Activated T-cell treated with anti-CD3 and anti-CD28 coated beads for 4 hours (primary cell): ENCODE results near the gene MX2.
"Not testable (repeated sequence)": the region's sequence is repeated elsewhere in the genome, so short reads cannot be mapped to it uniquely, and the experiment has no call there.

Experiments
- DNase-seq: peaks from one replicate; pipeline ENCODE4 v3.0.0-alpha.2; 2020

MX2 gene

DNA sequence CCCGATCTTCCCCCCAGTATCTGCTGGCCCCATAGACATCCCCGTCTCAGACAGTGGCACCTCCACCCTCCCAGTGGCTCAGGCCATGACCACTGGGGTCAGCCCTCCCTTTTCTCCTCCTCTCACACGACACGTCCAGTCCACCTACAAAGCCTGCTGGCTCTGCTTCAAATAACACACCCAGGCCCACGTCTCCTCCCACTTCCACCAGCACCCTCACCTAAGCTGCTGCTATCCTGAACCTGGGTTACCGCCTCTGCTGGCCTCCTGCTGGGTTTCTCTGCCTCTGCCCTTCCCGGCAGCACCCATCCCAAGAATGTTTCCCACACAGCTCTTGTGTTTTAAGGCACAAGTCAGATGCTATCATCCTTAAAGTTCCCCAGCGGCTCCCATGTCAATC lies 26.0 kb downstream of the MX2 start:
- DNase-seq = no peak

GRCh38 chr21:41388259-41388658 lies 26.4 kb downstream of the MX2 start:
- no peak for DNase-seq

GRCh38 chr21:41390043-41390639 lies 28.3 kb downstream of the MX2 start:
- DNase-seq = no peak

GRCh38 chr21:41393876-41394465 lies 32.1 kb downstream of the MX2 start:
- no peak for DNase-seq

DNA sequence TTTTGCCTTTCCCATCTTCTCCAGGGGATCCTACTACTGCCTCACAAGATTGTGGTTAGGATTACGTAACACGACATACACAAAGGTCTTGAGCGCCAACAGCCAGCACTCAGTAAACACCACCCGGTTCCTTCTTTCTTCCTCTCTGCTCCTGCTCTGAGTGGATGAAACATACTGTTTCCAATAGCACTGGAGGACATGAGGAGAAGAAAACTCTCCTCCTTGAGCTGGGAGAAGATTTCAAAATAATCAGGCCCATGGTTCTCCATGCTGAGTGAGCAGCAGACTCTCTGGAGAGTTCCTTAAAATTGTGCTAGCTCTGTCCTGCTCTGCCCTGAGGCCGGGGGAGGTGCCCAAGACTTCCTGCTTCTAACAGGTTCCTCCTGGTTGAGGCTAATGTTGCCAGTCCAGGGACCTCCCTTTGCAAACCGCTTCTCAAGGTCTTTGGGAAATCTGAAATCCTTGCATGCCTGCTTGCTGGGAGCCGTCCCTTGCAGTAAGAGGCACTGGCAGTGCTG lies 34.8 kb downstream of the MX2 start:
- DNase-seq = no peak

- DNase-seq = no peak
These were observed 35.7 kb downstream of the MX2 start for GRCh38 chr21:41397471-41397891.

DNA sequence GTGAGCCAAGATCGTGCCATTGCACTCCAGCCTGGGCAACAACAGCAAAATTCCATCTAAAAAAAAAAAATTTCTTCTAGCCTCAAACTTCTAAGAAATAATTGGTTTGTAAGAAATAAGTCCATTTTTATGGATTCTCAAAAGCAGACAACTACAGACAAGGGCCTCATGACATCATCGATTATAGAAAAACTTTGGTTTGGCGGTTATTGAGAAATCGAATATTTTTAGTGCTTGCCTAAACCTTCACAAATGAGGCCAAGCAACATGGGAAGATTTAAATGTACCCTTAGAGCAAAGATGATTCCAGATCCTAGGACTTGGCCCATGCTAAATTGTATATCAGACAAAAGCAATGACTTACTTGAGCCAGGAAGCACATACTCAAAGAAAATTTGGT lies 36.4 kb downstream of the MX2 start:
- no peak for DNase-seq

DNA sequence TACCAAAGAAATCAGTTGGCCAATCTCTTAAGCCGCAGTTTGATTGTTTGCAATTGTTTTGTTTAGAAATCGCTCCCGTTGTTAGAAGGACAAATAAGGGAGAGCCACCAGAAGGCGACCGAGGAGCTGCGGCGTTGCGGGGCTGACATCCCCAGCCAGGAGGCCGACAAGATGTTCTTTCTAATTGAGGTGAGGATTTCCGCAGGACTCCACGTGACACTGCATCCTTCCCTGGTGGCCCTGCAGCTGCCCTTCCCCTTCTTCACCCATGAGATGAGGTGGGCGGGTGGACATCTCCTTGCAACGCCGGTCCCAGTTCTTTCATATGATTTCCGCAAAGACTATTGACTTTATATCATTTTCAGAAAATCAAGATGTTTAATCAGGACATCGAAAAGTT lies 37.0 kb downstream of the MX2 start:
- no peak for DNase-seq

DNA sequence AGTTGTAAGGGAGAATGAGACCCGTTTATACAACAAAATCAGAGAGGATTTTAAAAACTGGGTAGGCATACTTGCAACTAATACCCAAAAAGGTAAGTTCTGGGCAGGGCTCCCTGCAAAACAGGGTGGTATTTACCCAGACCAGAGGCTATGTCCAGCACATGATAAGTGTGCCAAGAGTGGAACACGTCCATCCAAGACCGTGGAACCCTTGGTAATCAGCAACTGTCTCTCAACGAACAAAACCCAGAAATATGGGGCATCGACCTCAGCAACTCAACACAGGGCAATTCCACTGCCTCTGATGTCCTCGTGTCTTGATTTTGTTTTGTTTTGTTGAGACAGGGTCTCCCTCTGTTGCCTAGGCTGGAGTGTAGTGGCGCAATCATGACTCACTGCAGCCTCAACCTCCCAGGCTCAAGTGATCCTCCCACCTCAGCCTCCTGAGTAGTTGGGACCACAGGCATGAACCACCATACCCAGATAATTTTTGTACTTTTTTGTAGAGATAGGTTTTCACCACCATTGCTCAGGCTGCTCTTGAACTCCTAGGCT lies 37.5 kb downstream of the MX2 start:
- DNase-seq = no peak

GRCh38 chr21:41402231-41402630 lies 40.4 kb downstream of the MX2 start:
- DNase-seq = no peak

DNA sequence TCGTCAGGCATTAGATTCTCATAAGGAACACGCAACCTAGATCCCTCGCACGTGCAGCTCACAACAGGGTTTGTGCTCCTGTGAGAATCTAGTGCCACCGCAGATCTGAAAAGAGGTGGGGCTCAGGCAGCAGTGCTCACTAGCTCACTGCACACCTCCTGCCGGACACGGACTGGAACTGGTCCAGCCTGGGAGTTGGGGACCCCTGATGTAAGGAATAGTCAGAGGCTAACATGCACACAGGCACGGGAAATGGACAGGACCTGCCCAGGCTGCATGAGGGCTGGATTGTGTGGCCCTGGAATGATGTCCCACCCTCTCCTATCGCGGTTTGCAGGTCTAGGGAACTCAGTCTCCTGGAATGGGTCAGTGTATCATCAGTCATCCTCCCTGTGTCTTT lies 41.0 kb downstream of the MX2 start:
- DNase-seq = no peak

GRCh38 chr21:41403331-41403730 lies 41.5 kb downstream of the MX2 start:
- no peak for DNase-seq

DNA sequence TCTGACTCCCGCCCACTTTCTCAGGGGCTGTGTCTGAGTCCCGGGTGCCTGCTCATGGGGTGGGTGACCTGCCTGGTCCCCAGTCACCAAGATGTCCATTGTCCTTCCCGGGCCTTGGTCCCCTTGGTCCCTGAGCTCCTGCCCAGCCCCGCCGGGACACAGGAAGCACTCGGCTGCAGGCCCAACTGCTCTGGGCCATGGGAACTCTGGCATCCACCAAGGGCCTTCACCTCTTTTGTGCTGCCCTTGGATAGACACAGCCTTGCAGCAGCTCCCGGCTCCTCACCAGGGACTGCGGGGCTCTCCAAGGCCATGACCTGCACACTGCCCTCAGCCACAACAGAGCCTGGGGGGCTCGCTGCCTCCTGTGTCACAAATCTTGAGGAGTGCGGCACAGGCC lies 42.1 kb downstream of the MX2 start:
- DNase-seq = no peak

- DNase-seq = no peak
These were observed 43.5 kb downstream of the MX2 start for GRCh38 chr21:41405321-41405720.

DNA sequence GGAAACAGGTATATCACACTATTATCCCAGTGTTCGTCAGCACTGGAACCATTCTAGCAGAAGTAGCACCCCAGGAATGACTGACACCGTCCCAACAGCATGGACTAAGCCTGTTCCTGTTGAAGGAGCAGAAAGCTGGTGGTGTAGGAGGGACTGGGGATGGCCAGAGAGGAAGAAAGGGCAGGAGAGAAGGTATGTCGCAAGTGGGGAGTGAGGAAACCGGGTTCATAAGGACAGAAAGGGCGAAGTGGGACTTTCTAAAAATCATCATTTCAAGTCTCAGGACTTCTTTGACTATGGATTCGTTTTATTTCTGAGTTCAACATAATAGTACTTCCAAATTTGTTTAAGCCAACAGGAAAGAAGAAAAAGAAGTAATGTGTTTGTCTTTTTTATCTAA lies 44.5 kb downstream of the MX2 start:
- DNase-seq = no peak

GRCh38 chr21:41407541-41408460 lies 46.0 kb downstream of the MX2 start:
- DNase-seq = no peak

DNA sequence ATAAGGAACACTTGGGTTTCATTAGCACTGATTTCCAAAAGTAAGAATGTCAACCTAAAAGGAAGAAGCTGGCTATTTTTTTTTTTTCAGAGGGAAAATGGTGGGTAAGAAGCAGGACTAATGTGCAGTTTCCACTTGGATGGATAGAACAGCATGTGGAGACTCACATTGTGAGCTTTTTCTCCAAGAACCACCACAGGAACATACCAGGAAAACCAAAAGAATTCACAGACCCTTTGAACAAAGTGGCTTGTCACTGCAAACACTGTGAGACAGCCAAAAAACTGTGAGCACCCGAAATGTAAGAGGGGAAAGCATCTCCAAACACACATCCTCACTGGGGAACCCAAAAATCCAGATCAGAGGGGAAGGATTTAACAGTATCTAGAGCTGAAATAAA lies 48.5 kb downstream of the MX2 start:
- DNase-seq = no peak

- DNase-seq = no peak
These were observed 49.1 kb downstream of the MX2 start for GRCh38 chr21:41410767-41411448.

DNA sequence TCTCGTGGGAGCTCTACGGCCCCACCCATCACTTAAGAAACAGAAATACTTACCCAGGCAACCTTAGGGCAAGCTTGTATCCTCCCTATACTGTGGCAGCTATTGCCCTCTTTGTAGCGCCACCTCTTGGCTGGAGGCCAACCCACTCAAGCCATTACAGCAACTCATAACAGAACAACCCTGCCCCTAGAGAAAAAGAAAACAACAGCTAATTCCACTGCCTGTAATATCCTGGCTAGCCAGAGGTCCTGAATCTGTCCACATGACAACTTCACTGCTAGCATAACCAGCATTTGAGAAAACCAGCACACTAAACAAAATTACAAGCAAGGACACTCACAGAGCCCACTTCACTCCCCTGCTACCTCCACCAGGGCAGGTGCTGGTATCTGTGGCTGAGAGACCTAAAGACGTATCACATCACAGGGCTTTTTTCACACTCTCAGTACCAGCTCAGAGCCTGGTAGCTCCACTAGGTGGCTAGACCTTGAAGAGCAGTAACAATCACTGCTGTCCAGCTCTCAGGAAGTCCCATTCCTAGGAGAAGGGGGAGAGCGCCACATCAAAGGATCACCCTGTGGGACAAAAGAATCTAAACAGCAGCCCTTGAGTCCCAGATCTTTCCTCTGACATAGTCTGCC lies 49.7 kb downstream of the MX2 start:
- DNase-seq = no peak

DNA sequence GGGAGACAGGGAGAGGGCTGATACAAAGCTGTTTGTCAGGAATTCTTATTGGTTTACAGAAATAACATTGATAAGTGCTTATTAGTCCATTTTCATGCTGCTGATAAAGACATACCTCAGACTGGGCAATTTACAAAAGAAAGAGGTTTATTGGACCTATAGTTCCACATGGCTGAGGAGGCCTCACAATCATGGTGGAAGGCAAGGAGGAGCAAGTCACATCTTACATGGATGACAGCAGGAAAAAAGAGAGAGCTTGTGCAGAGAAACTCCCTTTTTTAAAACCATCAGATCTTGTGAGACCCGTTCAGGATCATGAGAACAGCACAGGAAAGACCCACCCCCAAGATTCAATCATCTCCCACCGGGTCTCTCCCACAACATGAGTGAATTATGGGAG lies 55.7 kb downstream of the MX2 start:
- DNase-seq = not testable (repeated sequence)

DNA sequence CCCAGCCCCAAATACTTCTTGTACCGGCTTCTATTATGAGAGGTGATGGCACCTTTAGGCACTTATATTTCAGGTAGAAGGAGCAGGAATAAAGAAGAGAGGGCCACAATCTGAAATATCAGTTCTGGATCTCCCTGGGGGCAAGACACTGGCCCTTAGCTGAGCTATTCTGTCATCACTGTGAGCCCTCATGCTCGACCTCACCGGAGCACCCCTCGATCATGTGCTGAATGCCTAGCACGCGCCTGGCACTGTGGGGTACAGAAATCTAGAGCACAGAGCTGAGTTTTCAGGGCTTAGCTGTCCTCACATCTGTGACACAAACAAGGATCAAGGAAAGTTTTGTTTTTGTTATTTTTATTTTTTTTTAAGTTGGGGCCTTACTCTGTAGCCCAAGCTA lies 56.6 kb downstream of the MX2 start:
- DNase-seq = no peak

DNA sequence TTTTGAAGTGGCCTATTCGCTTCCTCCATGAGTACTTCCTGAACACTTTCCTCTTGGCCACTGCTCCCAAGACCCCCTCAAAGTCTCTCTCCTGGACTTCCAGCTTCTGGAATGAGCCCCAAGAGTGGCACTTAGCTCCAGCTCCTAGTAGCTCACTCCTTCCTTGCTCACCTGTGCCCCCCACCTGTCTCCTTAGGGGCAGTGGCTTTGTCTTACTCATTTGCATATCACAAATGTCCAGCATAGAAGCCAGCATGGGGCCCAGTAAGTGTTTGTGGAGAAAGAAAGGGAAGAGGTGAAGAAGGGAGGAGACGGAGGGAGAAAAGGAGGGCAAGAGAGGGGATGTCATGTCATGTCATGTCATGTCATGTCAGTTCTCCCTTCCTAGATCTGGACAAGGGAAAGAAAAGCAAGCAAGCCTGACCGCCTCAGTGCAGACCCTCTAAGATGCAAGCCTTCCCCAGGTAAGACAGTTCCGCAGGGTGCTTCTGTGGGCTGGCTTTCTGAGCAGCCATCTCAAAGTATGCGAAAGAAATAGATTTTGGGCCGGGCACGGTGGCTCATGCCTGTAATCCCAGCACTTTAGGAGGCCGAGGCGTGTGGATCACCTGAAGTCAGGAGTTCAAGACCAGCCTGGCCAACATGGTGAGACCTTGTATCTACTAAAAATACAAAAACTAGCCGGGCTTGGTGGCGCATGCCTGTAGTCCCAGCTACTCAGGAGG lies 57.3 kb downstream of the MX2 start:
- no peak for DNase-seq
